BE2C (cell line): ENCODE results near the gene SFI1.

Source experiments
- DNase-seq: peaks from one replicate; pipeline ENCODE4 v3.0.0-alpha.2; 2020
- H3K27me3 ChIP-seq: fragments of 250-450 bp; sonication (Bioruptor Pico); 2 replicates; pipeline ENCODE4 v1.5.1; 2020; ENCODE audit warnings: mild to moderate bottlenecking
- H3K36me3 ChIP-seq: fragments of 250-450 bp; sonication (Bioruptor Pico); 2 replicates; pipeline ENCODE4 v1.5.1; 2020; ENCODE audit warnings: mild to moderate bottlenecking
- H3K4me1 ChIP-seq: fragments of 250-450 bp; sonication (Bioruptor Pico); 2 replicates; pipeline ENCODE4 v1.5.1; 2020
- H3K4me3 ChIP-seq: 2 replicates; pipeline ENCODE4 v1.5.1; 2011; ENCODE audit warnings: low read depth, low read length
- H3K9me3 ChIP-seq: fragments of 250-450 bp; sonication (Bioruptor Pico); 2 replicates; pipeline ENCODE4 v1.5.1; 2020
- TF ChIP-seq, protein P1 (sequence below): IDR thresholded peaks from 2 replicates; pipeline ENCODE4 v1.5.1; 2012; ENCODE audit warnings: mild to moderate bottlenecking, low read depth, low read length

Gene SFI1

GRCh38 chr22:31623592-31624304 lies 127.4 kb downstream of the SFI1 start:
- Histone ChIP-seq H3K4me1 (peaks cover 31% of the 10 kb centered on the region), H3K36me3 (peaks cover 48% of the 10 kb centered on the region), H3K27me3 (no peaks in the 10 kb centered on the region), H3K9me3 (no peaks in the 10 kb centered on the region), H3K4me3 (no peak overlapping the region)
- DNase-seq, result no peak
- TF ChIP-seq, protein P1, sequence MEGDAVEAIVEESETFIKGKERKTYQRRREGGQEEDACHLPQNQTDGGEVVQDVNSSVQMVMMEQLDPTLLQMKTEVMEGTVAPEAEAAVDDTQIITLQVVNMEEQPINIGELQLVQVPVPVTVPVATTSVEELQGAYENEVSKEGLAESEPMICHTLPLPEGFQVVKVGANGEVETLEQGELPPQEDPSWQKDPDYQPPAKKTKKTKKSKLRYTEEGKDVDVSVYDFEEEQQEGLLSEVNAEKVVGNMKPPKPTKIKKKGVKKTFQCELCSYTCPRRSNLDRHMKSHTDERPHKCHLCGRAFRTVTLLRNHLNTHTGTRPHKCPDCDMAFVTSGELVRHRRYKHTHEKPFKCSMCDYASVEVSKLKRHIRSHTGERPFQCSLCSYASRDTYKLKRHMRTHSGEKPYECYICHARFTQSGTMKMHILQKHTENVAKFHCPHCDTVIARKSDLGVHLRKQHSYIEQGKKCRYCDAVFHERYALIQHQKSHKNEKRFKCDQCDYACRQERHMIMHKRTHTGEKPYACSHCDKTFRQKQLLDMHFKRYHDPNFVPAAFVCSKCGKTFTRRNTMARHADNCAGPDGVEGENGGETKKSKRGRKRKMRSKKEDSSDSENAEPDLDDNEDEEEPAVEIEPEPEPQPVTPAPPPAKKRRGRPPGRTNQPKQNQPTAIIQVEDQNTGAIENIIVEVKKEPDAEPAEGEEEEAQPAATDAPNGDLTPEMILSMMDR, result no peak

DNA sequence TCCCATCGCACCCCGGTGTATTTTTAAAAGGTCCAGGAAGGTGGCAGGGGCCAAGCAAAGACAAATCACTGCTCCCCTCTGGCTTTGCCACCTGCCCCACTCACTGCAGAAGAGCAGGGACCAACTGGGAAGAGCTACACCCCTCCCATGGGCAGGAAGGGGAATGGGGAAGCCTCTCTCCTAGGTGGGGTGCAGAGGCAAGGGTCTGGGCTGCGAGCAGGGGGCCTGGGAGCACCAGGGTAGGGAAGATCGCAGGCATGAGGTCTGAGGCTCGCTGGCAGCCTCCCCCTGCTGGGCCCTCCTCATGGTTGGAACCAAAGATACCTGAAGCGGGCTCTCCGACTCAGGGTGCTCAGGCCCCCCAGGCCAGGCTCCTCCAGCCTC lies 128.9 kb downstream of the SFI1 start:
- Histone ChIP-seq H3K9me3 (no peaks in the 10 kb centered on the region), H3K36me3 (peaks cover 34% of the 10 kb centered on the region), H3K4me1 (peaks cover 30% of the 10 kb centered on the region), H3K27me3 (no peaks in the 10 kb centered on the region), H3K4me3 (peak overlapping the region; percentile 39)
- TF ChIP-seq, protein P1, result no peak
- no peak for DNase-seq

DNA sequence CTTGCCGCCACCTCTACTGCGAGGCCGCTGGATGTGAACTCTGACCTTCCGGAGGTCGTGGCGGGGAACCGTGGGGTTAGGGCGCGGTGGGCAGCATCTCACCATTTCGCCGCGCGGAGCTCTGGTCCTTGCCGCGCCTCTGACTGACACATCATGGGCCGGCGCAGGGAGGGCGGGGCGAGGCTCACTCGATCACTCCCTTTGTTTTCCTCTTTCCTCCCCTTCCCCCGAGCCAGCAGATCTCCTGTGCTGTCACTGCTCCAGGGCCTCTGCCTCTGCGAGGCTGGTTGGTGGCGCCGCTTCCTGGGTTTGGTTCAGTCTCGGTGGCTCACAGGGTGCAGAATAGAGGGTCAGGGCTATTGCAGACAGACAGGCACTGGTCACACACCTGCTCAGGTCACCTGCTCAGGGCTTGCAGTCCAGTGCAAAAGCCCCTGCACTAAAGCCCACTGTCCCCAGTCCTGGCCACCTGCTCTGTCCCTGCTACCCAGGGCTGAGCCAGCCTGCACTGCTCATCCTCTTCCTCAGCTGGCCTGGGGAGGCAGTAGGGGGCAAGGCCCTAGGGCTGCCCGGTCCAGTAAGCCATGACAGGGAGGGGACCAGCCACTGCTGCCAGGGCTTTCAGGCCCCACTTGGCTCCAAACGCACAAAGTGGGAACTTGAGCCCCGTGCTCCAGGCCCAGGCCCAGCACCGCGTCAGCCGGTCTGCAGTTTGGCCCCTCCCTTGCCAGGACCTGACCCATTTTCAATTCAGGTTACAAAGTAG lies 129.5 kb downstream of the SFI1 start:
- Histone ChIP-seq H3K36me3 (peaks cover 28% of the 10 kb centered on the region), H3K4me3 (peak overlapping the region; percentile 39), H3K4me1 (peaks cover 30% of the 10 kb centered on the region), H3K27me3 (no peaks in the 10 kb centered on the region), H3K9me3 (no peaks in the 10 kb centered on the region)
- TF ChIP-seq, protein P1, result no peak
- peak; percentile 90 for DNase-seq

- peaks cover 37% of the 10 kb centered on the region for H3K4me1 ChIP-seq
- TF ChIP-seq, protein P1, result no peak
- DNase-seq, result no peak
- H3K9me3 ChIP-seq, result no peaks in the 10 kb centered on the region
- H3K4me3 ChIP-seq, result no peak overlapping the region; the same call in 1 of the 2 replicates
- no peaks in the 10 kb centered on the region for H3K27me3 ChIP-seq
- peaks cover 21% of the 10 kb centered on the region for H3K36me3 ChIP-seq
Observed at GRCh38 chr22:31626427-31627150, 130.3 kb downstream of the SFI1 start.

- peaks cover 14% of the 10 kb centered on the region for H3K36me3 ChIP-seq
- peaks cover 38% of the 10 kb centered on the region for H3K4me1 ChIP-seq
- TF ChIP-seq, protein P1, result no peak
- no peaks in the 10 kb centered on the region for H3K9me3 ChIP-seq
- peak; percentile 91 for DNase-seq
- H3K27me3 ChIP-seq, result no peaks in the 10 kb centered on the region
- H3K4me3 ChIP-seq, result no peak overlapping the region; the same call in 1 of the 2 replicates
Observed at GRCh38 chr22:31627223-31627731, 130.9 kb downstream of the SFI1 start.
